Esophagus squamous epithelium (tissue), 4 donors: Measurements from ENCODE around the gene FKBP11.

ENCODE experiments used
- CTCF ChIP-seq, 6 experiments: fragments of 450-650 bp in 4 of 6; fragments of 200-600 bp in 2 of 6; sonication (generic) in 2 of 6; IDR thresholded peaks; one replicate each; pipeline ENCODE4 v1.5.1; 2016 to 2019; ENCODE audit warnings: antibody characterized with exemption in 6 of 6, mild to moderate bottlenecking in 4 of 6, moderate library complexity in 4 of 6
- POLR2A ChIP-seq, 4 donors: fragments of 450-650 bp; IDR thresholded peaks; one replicate each; pipeline ENCODE4 v1.6.1; 2017; ENCODE audit warnings: antibody characterized with exemption in 4 of 4, mild to moderate bottlenecking in 4 of 4, moderate library complexity in 3 of 4

- TF ChIP-seq CTCF (IDR thresholded peaks at IDR 0.05) (peak in 1 of 6 experiments; percentile 18), POLR2A (IDR thresholded peaks at IDR 0.05) (no peak)
These were observed 40.1 kb upstream of the FKBP11 start for GRCh38 chr12:48965298-48965838.
